Measurements from ENCODE around the gene DEF6. TPM values are rescaled to one million over a fixed set of nuclear protein-coding genes. Genes with fewer than 3 reads are reported as not detected.

DEF6 gene
- total RNA-seq, 1 donor from 2014 or later: 0.17 TPM

DNA sequence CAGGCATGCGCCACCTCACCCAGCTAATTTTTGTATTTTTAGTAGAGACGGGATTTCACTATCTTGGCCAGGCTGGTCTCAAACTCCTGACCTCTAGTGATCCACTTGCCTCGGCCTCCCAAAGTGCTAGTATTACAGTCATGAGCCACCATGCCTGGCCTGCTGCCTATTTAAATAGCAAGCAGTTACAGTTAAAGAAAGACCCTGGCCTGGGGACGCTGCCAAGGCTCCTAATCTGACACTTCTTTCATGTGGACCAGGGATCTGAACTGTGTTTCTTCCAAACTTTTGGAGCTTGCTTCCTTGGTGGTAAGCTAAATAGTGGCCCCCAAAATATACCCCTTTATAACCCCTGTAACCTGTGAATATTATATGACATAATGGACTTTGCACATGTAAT, 60.1 kb downstream of the DEF6 start:
- Histone ChIP-seq H3K27ac (no peak overlapping the region), H3F3A (ENCODE audit: low read depth) (no peaks in the 10 kb centered on the region), H3K27me3 (no peaks in the 10 kb centered on the region), H4K20me1 (ENCODE audit: low read depth) (no peaks in the 10 kb centered on the region), H3K4me2 (no peak overlapping the region), H3K79me2 (ENCODE audit: low read depth) (no peaks in the 10 kb centered on the region), H3K9me3 (ENCODE audit: low read depth) (no peaks in the 10 kb centered on the region), H3K36me3 (no peaks in the 10 kb centered on the region), H3K9ac (no peak overlapping the region), H3K4me3 (no peak overlapping the region), H3K4me1 (peaks cover 14% of the 10 kb centered on the region), H2AFZ (replicated peaks) (no peak overlapping the region)
- H3K36me3 Mint-ChIP-seq: peaks cover 23% of the 10 kb centered on the region
- TF ChIP-seq EZH2 (IDR thresholded peaks at IDR 0.05) (no peak), EZH2phosphoT487 (IDR thresholded peaks at IDR 0.05) (no peak)
- TF ChIP-seq, protein P1, sequence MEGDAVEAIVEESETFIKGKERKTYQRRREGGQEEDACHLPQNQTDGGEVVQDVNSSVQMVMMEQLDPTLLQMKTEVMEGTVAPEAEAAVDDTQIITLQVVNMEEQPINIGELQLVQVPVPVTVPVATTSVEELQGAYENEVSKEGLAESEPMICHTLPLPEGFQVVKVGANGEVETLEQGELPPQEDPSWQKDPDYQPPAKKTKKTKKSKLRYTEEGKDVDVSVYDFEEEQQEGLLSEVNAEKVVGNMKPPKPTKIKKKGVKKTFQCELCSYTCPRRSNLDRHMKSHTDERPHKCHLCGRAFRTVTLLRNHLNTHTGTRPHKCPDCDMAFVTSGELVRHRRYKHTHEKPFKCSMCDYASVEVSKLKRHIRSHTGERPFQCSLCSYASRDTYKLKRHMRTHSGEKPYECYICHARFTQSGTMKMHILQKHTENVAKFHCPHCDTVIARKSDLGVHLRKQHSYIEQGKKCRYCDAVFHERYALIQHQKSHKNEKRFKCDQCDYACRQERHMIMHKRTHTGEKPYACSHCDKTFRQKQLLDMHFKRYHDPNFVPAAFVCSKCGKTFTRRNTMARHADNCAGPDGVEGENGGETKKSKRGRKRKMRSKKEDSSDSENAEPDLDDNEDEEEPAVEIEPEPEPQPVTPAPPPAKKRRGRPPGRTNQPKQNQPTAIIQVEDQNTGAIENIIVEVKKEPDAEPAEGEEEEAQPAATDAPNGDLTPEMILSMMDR (IDR thresholded peaks at IDR 0.05): no peak
- DNase-seq (ENCODE audit: low spot score): no peak
- H3K4me1 Mint-ChIP-seq: peaks cover 31% of the 10 kb centered on the region
- no peak overlapping the region for H3K4me3 Mint-ChIP-seq
- peaks cover 5% of the 10 kb centered on the region for H3K27me3 Mint-ChIP-seq (ENCODE audit: insufficient read depth, low read depth)
- no peaks in the 10 kb centered on the region for H3K9me3 Mint-ChIP-seq
- H3K27ac Mint-ChIP-seq: no peak overlapping the region

DNA sequence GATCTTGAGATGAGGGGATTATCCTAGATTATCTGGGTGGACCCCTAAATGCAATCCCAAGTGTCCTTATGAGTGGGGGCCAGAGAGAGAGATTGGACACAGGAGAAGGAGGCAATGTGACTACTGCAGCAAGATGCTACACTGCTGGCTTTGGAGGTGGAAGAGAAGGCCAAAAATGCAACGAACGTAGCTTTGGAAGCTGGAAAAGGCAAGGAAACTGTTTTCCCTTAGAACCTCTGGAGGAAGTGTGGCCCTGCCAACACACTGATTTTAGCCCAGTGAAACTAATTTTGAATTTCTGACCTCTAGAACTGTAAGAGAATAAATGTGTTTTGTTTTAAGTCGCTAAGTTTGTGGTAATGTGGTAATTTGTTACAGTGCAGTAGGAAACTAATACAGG, 60.5 kb downstream of the DEF6 start:
- H4K20me1 ChIP-seq (ENCODE audit: low read depth): no peaks in the 10 kb centered on the region
- no peak overlapping the region for H3K4me3 ChIP-seq
- H3K36me3 ChIP-seq: no peaks in the 10 kb centered on the region
- no peak overlapping the region for H3K9ac ChIP-seq
- no peak overlapping the region for H2AFZ ChIP-seq (replicated peaks)
- no peak for DNase-seq (ENCODE audit: low spot score)
- no peaks in the 10 kb centered on the region for H3K9me3 ChIP-seq (ENCODE audit: low read depth)
- no peaks in the 10 kb centered on the region for H3K27me3 ChIP-seq
- H3K4me3 Mint-ChIP-seq: no peak overlapping the region
- no peak overlapping the region for H3K4me2 ChIP-seq
- H3K27ac Mint-ChIP-seq: no peak overlapping the region
- H3K4me1 Mint-ChIP-seq: peaks cover 34% of the 10 kb centered on the region
- H3K9me3 Mint-ChIP-seq: no peaks in the 10 kb centered on the region
- TF ChIP-seq, protein P1 (IDR thresholded peaks at IDR 0.05): no peak
- TF ChIP-seq EZH2 (IDR thresholded peaks at IDR 0.05): no peak
- H3F3A ChIP-seq (ENCODE audit: low read depth): no peaks in the 10 kb centered on the region
- H3K27ac ChIP-seq: no peak overlapping the region
- no peaks in the 10 kb centered on the region for H3K79me2 ChIP-seq (ENCODE audit: low read depth)
- H3K4me1 ChIP-seq: peaks cover 18% of the 10 kb centered on the region
- peaks cover 5% of the 10 kb centered on the region for H3K27me3 Mint-ChIP-seq (ENCODE audit: insufficient read depth, low read depth)
- H3K36me3 Mint-ChIP-seq: peaks cover 19% of the 10 kb centered on the region

DNA sequence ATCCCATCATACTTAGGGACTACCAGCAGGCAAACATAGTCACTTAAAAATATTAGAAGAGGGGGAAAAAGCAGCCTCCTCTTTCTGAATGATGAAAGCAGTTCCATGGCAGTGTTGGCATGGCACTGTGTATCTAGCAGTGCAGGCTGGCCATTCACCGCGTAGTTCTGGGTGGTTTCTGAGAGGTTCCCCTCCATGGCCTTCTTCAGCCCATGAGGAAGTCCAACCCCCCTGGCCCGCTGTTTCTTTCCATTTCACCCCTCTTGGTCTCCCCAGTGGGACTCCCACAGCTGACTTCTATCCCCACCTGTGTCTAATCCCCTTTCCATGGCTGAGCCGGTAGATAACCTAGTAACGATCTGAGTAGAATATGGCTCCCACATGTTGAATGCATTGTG, 61.7 kb downstream of the DEF6 start:
- Histone ChIP-seq H2AFZ (replicated peaks) (no peak overlapping the region), H3K27me3 (no peaks in the 10 kb centered on the region), H3F3A (ENCODE audit: low read depth) (no peaks in the 10 kb centered on the region), H3K36me3 (no peaks in the 10 kb centered on the region), H3K9ac (no peak overlapping the region), H3K9me3 (ENCODE audit: low read depth) (no peaks in the 10 kb centered on the region), H3K27ac (no peak overlapping the region), H3K4me1 (peaks cover 23% of the 10 kb centered on the region), H4K20me1 (ENCODE audit: low read depth) (no peaks in the 10 kb centered on the region), H3K4me2 (no peak overlapping the region), H3K4me3 (no peak overlapping the region), H3K79me2 (ENCODE audit: low read depth) (no peaks in the 10 kb centered on the region)
- Mint-ChIP-seq H3K27me3 (ENCODE audit: insufficient read depth, low read depth) (peaks cover 3% of the 10 kb centered on the region), H3K27ac (no peak overlapping the region), H3K9me3 (no peaks in the 10 kb centered on the region), H3K4me3 (no peak overlapping the region), H3K36me3 (peaks cover 14% of the 10 kb centered on the region), H3K4me1 (peaks cover 41% of the 10 kb centered on the region)
- no peak for DNase-seq (ENCODE audit: low spot score)
- no peak for TF ChIP-seq EZH2phosphoT487 (IDR thresholded peaks at IDR 0.05)
- TF ChIP-seq, protein P1 (IDR thresholded peaks at IDR 0.05): no peak
- no peak for TF ChIP-seq EZH2 (IDR thresholded peaks at IDR 0.05)

Measured in neural progenitor cell (in vitro differentiated cells).